Fibroblast of skin of left biceps (primary cell): Measurements from ENCODE around the gene SZT2.

ENCODE experiments used
- DNase-seq, 2 experiments: peaks; one replicate each; pipeline ENCODE4 v3.0.0-alpha.2; 2013; ENCODE audit warnings: low read depth in 2 of 2

Gene SZT2

GRCh38 chr1:43389326-43390313 lies at the start of gene SZT2, which contains the start of gene MED8:
Gene SZT2, plus strand, starts transcription at chr1:43389899. Its CDS starts 70 bp downstream, at chr1:43389969.
Gene MED8, minus strand, starts transcription at chr1:43389800. Its CDS starts 36 bp downstream, at chr1:43389764.
- peak; percentile 83 for DNase-seq

DNA sequence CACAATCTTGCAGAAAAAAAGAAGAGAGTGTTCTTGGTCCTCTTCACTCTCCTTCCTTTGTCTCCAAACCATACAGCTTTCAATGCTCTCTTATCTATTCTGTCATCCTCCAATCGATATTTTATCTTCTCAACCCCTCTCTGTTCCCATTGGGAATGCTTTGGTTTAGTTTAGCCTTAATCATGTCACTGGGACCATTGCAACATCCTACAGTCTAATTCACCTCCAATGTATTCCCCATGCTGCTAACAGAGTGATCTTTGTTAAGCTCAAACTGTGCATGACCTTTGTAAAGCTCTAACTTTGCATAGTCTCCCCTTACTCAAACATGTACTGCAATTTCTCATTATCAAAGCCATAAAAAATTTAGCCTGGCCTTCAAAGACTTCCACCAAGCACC lies 49.1 kb upstream of the SZT2 start:
- no peak for DNase-seq

DNA sequence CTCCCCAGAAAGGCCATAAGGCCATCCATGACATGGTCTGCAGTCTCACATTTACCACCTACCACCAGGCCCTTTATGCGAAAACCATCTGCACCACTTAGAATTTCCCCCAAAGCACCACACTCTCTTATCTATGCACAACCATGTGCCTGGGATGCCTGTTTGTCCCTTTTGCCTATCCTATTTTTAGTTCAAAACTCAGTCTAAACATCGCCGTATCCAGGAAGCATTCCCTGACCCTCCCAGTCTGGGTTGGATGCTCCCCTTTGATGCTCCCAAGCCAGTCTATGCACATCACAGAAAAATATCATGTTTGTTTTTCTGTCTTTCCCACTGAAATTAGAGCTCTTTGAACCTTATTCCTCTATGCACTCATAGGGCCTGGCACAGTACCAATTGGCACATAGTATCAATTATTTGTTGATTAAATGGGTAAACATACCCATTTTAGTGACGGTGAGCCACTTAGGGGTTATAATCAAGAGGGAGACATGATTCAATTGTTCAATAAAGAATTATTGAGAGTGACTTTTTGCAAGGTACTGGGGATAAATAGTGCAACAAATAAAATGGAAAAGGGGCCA lies 45.3 kb upstream of the SZT2 start:
- no peak for DNase-seq

DNA sequence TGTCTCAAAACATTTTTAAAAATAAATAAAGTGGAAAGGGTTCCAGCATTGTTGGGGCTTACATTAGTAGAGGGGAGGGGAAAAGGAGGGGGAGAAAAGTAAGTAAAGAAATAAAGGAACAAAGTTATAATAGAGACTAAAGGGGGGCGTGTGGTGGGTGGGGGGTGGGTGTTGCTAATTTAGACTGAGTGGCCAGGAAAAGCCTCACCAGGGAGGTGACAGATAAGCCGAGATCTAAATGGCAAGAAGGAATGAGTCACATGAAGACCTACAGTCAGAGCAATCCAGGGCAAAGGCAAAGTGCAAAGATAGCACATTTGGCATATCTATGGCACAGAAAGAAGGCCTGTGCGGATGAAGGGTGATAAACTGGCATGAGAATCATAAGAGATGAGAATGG lies 44.6 kb upstream of the SZT2 start:
- no peak for DNase-seq

- DNase-seq = no peak
These were observed 43.1 kb upstream of the SZT2 start for GRCh38 chr1:43346636-43347035.

DNA sequence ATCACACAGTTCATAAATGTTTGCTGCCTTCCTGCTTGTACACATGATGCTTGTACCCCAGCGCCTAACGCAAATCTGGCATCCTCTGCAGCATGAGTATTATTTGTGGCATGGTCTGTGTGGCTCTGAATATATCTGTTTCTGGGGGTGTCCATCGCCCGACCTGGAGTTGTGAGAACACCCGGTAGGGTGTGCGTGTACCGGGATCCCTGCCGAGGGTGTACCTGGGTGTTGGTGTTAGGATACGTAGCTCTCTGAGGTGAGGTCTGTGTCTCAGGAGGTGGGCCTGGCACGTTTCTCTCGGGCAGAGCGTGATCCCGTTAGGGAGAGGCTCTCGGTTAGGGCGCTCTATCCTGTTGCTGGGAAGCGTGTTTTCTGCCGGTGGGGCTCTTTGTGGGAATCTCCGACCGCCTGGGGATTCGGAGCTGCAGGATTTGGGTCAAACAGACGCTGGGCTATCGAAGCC lies 41.3 kb upstream of the SZT2 start:
- no peak for DNase-seq

DNA sequence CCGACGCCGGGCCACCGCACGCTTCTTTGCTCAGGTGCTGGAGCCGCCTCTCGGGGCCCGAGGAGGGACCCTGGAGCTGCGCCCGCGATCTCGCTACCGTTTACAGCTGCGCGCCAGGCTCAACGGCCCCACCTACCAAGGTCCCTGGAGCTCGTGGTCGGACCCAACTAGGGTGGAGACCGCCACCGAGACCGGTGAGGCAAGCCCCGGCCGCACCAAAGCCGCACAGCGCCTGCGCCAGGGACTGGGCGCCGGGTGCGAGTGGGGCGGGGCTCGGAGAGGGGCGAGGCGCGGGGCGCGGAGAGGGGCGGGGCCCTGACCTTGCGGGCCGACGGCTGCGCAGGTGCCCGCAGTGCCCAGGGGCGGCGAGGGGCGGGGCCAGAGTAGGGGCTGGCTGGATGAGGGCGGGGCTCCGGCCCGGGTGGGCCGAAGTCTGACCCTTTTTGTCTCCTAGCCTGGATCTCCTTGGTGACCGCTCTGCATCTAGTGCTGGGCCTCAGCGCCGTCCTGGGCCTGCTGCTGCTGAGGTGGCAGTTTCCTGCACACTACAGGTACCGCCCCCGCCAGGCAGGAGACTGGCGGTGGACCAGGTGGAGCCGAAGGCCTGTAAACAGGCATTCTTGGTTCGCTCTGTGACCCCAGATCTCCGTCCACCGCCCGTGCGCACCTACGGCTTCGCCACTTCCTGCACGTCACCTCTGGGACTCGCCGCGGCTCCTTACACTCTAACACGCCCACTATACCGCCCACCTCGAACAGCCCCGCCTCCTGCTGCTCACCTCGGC lies 40.7 kb upstream of the SZT2 start:
- no peak for DNase-seq

- peak; percentile 44 to 55 for DNase-seq
These were observed 39.9 kb upstream of the SZT2 start for GRCh38 chr1:43349594-43350306.

- DNase-seq = no peak
These were observed 38.7 kb upstream of the SZT2 start for GRCh38 chr1:43350976-43351375.

- no peak for DNase-seq
These were observed 38.0 kb upstream of the SZT2 start for GRCh38 chr1:43351421-43352350.

DNA sequence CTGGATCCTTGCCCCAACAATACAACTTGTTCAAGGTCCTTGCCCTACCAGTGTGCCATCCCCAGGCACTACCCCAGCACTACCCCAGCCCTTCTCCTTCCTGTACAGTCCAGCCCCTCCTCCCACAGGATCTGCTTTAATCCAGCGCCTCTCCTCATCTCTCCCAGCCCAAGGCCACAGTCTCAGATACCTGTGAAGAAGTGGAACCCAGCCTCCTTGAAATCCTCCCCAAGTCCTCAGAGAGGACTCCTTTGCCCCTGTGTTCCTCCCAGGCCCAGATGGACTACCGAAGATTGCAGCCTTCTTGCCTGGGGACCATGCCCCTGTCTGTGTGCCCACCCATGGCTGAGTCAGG lies 37.4 kb upstream of the SZT2 start:
- no peak for DNase-seq

GRCh38 chr1:43352881-43353280 lies 36.8 kb upstream of the SZT2 start:
- DNase-seq = no peak

DNA sequence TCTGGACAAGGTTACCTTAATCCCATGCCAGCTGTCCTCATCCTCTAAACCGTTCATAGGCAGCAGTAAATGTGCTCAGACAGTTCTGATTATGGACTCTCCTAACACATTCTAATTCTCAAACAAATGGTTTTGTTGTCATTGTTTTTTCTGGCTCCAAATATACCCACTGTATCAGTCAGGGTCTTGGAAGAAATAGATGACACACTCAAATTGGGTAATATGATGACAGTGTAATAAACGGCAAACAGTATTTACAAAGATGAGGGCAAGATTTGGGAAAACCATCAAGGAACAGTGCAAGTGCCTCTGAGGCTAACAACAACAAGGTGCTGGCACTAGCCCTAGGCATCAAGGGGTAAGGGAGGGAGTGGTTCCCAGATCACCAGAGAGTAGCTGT lies 35.2 kb upstream of the SZT2 start:
- no peak for DNase-seq

DNA sequence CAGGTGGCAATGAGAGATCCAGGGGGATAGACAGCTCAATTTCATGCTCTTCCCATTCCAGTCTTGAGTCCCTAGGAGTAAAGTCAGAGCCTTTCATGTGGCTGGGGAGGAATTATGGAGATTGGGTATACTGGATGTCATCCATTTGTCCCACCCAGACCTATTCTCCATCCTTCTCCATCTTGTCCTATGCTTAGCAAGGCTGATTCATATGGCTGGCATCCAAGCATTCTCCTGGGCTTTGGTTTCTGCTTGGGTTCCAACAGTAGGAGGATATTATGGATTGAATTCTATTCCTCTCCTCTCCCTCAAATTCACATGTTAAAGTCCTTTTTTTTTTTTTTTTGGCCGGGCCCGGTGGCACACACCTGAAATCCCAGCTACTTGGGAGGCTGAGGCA lies 34.8 kb upstream of the SZT2 start:
- no peak for DNase-seq

GRCh38 chr1:43357251-43357650 lies 32.4 kb upstream of the SZT2 start:
- no peak for DNase-seq

GRCh38 chr1:43358121-43358745 lies 31.5 kb upstream of the SZT2 start:
- no peak for DNase-seq

GRCh38 chr1:43358746-43359693 lies 30.7 kb upstream of the SZT2 start, which contains the start of gene CDC20:
Gene CDC20, plus strand, starts transcription at chr1:43358981. Its CDS starts 235 bp downstream, at chr1:43359216.
- peak; percentile 80 to 88 for DNase-seq

DNA sequence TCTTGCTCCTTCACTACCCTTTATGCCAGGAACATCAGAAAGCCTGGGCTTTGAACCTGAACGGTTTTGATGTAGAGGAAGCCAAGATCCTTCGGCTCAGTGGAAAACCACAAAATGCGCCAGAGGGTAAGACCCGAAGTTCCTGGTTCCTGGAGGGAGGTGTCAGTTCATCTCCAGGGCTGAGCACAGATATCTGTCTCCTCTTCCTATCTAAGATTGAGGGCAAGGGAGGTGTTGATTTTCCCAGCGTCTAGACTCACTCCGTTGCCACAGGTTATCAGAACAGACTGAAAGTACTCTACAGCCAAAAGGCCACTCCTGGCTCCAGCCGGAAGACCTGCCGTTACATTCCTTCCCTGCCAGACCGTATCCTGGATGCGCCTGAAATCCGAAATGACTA lies 30.0 kb upstream of the SZT2 start:
- no peak for DNase-seq

- no peak for DNase-seq
These were observed 29.1 kb upstream of the SZT2 start for GRCh38 chr1:43360616-43361015.
